ENCODE results near the gene NKX2-3. TPM values are rescaled to one million over a fixed set of nuclear protein-coding genes. Genes with fewer than 3 reads are reported as not detected.

NKX2-3 gene
- total and polyA plus RNA-seq, 2 of the 8 experiments (the other 6 are each of a cell fraction or from before 2014, with no cell fraction given), result not detected

- no peak for TF ChIP-seq NANOG (IDR thresholded peaks at IDR 0.05; ENCODE audit: insufficient read depth, low read depth, low read length, poor library complexity, severe bottlenecking)
- TF ChIP-seq SIRT6 (IDR thresholded peaks at IDR 0.05; ENCODE audit: low read length), result no peak
These were observed 39.1 kb downstream of the NKX2-3 start (continued) for GRCh38 chr10:99571816-99572215.
